DND-41 (cell line): Measurements from ENCODE around the gene SLC25A18.

Source experiments
- EZH2 ChIP-seq: IDR thresholded peaks from 3 replicates; pipeline ENCODE4 v1.6.1; 2012; ENCODE audit warnings: borderline replicate concordance, low read depth, mild to moderate bottlenecking, moderate library complexity, low read length, inconsistent platforms; ENCODE audit not compliant: severe bottlenecking
- TF ChIP-seq, protein P1 (sequence below): IDR thresholded peaks from 2 replicates; pipeline ENCODE4 v1.5.1; 2012; ENCODE audit warnings: borderline replicate concordance, low read length, moderate library complexity, mild to moderate bottlenecking; ENCODE audit not compliant: poor library complexity, severe bottlenecking; ENCODE audit errors: extremely low read depth

DNA sequence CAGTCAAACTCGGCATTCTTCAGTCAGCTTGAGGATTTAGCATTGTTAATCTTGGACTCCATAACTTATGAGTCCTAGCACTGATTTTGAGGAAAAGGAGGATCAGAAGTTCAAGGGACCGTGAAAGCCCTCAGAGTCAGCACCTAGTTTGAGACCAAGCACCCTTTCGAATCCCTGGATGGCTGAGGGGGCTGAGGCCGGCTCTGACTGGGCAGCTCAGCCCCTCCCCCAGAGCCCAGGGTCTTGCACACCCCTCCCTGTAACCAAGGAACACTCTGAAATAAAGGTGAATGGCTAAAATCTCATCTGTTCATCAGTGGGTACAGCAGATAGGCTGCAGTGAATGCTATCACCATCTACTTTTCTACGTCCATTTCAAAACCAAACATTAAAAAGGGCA is 27.3 kb downstream of the SLC25A18 start:
- TF ChIP-seq, protein P1, sequence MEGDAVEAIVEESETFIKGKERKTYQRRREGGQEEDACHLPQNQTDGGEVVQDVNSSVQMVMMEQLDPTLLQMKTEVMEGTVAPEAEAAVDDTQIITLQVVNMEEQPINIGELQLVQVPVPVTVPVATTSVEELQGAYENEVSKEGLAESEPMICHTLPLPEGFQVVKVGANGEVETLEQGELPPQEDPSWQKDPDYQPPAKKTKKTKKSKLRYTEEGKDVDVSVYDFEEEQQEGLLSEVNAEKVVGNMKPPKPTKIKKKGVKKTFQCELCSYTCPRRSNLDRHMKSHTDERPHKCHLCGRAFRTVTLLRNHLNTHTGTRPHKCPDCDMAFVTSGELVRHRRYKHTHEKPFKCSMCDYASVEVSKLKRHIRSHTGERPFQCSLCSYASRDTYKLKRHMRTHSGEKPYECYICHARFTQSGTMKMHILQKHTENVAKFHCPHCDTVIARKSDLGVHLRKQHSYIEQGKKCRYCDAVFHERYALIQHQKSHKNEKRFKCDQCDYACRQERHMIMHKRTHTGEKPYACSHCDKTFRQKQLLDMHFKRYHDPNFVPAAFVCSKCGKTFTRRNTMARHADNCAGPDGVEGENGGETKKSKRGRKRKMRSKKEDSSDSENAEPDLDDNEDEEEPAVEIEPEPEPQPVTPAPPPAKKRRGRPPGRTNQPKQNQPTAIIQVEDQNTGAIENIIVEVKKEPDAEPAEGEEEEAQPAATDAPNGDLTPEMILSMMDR, result no peak
- TF ChIP-seq EZH2, result no peak
